Measurements from ENCODE around the gene CRTC2. TPM values are rescaled to one million over a fixed set of nuclear protein-coding genes. Genes with fewer than 3 reads are reported as not detected.
A peak's percentile ranks its signal among the peaks of the same experiment; 100 is the strongest.
"Not testable (repeated sequence)": the region's sequence is repeated elsewhere in the genome, so short reads cannot be mapped to it uniquely, and the experiment has no call there.

Gene CRTC2, protein sequence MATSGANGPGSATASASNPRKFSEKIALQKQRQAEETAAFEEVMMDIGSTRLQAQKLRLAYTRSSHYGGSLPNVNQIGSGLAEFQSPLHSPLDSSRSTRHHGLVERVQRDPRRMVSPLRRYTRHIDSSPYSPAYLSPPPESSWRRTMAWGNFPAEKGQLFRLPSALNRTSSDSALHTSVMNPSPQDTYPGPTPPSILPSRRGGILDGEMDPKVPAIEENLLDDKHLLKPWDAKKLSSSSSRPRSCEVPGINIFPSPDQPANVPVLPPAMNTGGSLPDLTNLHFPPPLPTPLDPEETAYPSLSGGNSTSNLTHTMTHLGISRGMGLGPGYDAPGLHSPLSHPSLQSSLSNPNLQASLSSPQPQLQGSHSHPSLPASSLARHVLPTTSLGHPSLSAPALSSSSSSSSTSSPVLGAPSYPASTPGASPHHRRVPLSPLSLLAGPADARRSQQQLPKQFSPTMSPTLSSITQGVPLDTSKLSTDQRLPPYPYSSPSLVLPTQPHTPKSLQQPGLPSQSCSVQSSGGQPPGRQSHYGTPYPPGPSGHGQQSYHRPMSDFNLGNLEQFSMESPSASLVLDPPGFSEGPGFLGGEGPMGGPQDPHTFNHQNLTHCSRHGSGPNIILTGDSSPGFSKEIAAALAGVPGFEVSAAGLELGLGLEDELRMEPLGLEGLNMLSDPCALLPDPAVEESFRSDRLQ
- polyA plus RNA-seq = 10 to 100 TPM; 17.0 to 36.8 TPM

DNA sequence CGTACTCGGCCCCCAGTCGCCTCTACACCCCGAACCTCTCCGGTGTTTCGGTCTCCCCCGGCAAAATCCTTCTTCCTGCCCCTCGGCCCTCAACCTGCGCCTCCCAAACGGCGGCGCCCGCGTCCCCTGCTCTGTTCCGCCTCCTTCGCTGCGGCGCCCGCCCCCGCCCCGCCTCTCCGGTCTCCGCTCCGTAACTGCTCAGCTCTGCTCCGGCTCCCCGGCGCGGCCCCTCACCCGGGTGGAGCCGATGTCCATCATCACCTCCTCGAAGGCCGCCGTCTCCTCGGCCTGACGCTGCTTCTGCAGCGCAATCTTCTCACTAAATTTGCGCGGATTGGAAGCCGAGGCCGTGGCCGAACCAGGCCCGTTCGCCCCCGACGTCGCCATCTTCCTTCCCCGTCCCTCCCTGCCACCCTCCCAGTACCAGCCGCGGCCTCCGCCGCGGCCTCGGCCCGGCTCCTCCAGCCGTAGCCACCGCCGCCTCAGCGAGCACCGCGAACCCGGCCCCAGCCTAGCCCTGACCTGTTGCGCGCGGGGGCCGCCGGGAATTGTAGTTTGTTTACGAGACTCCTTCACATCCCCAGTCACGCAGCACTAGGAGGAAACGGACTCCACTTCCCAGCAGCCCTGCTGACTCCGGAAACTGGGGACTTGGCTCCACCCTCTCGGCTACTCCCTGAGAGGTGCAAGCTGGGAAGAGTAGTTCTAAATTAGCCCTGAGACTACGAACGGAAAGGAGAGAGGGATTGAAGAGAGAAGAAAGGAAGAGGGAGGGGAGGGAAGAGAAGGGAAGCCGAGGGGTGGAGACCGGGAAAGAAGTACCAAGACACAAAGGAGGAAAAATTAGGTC is at the start of gene CRTC2:
Gene CRTC2, minus strand, starts transcription at position 502 of the 850 bp plus-strand sequence. Its CDS starts 115 bp downstream, at position 387.
- H3K4me1 ChIP-seq (ENCODE audit: control insufficient read depth in 2 of 2, insufficient read depth in 2 of 2, low read length in 1 of 2) = peaks cover 7 to 24% of the 10 kb centered on the region in 2 donors
- peak within 1 kb of the TSS; percentile 96 to 97 for H3K27ac ChIP-seq (ENCODE audit: low read depth in 2 of 2, low read length in 1 of 2)
- peaks cover 0 to 12% of the 10 kb centered on the region in 2 donors for H3K36me3 ChIP-seq (ENCODE audit: control insufficient read depth in 2 of 2, insufficient read depth in 2 of 2, low read length in 1 of 2)
- H3K27me3 ChIP-seq (ENCODE audit: control insufficient read depth in 1 of 2, insufficient read depth in 2 of 2, low read length in 2 of 2) = no peaks in the 10 kb centered on the region
- H3K9me3 ChIP-seq (ENCODE audit: control insufficient read depth in 2 of 2, insufficient read depth in 1 of 2, low read depth in 1 of 2, low read length in 1 of 2) = no peaks in the 10 kb centered on the region
- H3K4me3 ChIP-seq (ENCODE audit: low read depth in 1 of 2, low read length in 2 of 2) = peak within 1 kb of the TSS; percentile 83 to 95
- 0% methylated on average over 69 to 74 of the region's 75 CpGs for WGBS, 2 donors

DNA sequence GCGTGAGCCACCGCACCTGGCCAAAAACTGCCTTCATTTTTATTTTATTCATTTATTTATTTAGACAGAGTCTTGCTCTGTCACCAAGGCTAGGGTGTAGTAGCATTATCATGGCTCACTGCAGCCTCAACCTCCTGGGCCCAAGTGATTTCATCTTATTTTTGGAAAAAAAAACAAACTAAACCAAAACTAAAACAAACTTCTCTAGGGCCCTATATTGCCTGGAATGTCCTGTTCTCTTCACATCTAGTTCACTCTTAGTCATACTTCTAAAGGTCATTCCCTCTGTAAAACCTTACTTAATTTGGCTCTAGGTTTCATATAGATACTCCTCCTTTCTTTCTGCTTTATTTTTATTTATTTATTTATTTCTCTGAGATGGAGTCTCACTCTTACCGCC is 47.7 kb upstream of the CRTC2 start:
- H3K27me3 ChIP-seq (ENCODE audit: control insufficient read depth in 1 of 2, insufficient read depth in 2 of 2, low read length in 2 of 2) = no peaks in the 10 kb centered on the region
- H3K27ac ChIP-seq (ENCODE audit: low read depth in 2 of 2, low read length in 1 of 2) = no peak overlapping the region
- no peaks in the 10 kb centered on the region for H3K36me3 ChIP-seq (ENCODE audit: control insufficient read depth in 2 of 2, insufficient read depth in 2 of 2, low read length in 1 of 2)
- WGBS, 2 donors = 91 to 93% methylated on average over 3 of the region's 3 CpGs
- no peak overlapping the region for H3K4me3 ChIP-seq (ENCODE audit: low read depth in 1 of 2, low read length in 2 of 2)
- H3K4me1 ChIP-seq (ENCODE audit: control insufficient read depth in 2 of 2, insufficient read depth in 2 of 2, low read length in 1 of 2) = no peaks in the 10 kb centered on the region
- no peaks in the 10 kb centered on the region for H3K9me3 ChIP-seq (ENCODE audit: control insufficient read depth in 2 of 2, insufficient read depth in 1 of 2, low read depth in 1 of 2, low read length in 1 of 2)

DNA sequence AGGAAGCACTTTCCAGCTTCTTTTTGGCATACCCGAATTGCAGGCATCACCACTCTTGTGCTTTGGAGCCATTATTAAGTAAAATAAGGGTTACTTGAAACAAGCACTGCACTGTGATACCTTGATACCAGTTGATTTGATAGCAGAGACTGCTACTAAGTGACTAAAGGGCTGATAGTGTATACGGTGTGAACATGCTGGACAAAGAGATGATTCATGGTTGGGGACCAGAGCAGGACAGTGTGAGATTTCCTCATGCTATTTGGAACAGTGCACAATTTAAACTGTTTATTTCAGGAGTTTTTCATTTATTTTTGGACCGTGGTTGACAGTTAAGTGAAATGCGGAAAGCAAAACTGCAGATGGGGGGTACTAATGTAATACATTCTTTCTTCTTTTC is 42.0 kb upstream of the CRTC2 start:
- no peaks in the 10 kb centered on the region for H3K36me3 ChIP-seq (ENCODE audit: control insufficient read depth in 2 of 2, insufficient read depth in 2 of 2, low read length in 1 of 2)
- no peaks in the 10 kb centered on the region for H3K4me1 ChIP-seq (ENCODE audit: control insufficient read depth in 2 of 2, insufficient read depth in 2 of 2, low read length in 1 of 2)
- H3K4me3 ChIP-seq (ENCODE audit: low read depth in 1 of 2, low read length in 2 of 2) = no peak overlapping the region
- H3K27me3 ChIP-seq (ENCODE audit: control insufficient read depth in 1 of 2, insufficient read depth in 2 of 2, low read length in 2 of 2) = no peaks in the 10 kb centered on the region
- WGBS, 2 donors = 73 to 79% methylated on average over 4 of the region's 4 CpGs
- no peak overlapping the region for H3K27ac ChIP-seq (ENCODE audit: low read depth in 2 of 2, low read length in 1 of 2)
- no peaks in the 10 kb centered on the region for H3K9me3 ChIP-seq (ENCODE audit: control insufficient read depth in 2 of 2, insufficient read depth in 1 of 2, low read depth in 1 of 2, low read length in 1 of 2)

DNA sequence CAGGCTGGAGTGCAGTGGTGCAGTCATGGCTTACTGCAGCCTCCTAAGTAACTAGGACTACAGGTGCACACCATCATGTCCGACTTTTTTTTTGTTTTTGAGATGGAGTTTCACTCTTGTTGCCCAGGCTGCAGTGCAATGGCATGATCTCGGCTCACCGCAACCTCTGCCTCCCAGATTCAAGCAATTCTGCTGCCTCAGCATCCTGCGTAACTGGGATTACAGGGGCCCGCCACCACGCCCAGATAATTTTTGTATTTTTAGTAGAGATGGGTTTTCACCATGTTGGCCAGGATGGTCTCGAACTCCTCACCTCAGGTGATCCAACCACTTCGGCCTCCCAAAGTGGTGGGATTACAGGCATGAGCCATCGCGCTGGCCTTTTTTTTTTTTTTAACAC is 38.5 kb upstream of the CRTC2 start:
- H3K4me1 ChIP-seq (ENCODE audit: control insufficient read depth in 2 of 2, insufficient read depth in 2 of 2, low read length in 1 of 2); H3K27ac ChIP-seq (ENCODE audit: low read depth in 2 of 2, low read length in 1 of 2); H3K9me3 ChIP-seq (ENCODE audit: control insufficient read depth in 2 of 2, insufficient read depth in 1 of 2, low read depth in 1 of 2, low read length in 1 of 2); H3K4me3 ChIP-seq (ENCODE audit: low read depth in 1 of 2, low read length in 2 of 2); H3K36me3 ChIP-seq (ENCODE audit: control insufficient read depth in 2 of 2, insufficient read depth in 2 of 2, low read length in 1 of 2); H3K27me3 ChIP-seq (ENCODE audit: control insufficient read depth in 1 of 2, insufficient read depth in 2 of 2, low read length in 2 of 2): not testable (repeated sequence)
- 91 to 92% methylated on average over 10 of the region's 10 CpGs for WGBS, 2 donors

DNA sequence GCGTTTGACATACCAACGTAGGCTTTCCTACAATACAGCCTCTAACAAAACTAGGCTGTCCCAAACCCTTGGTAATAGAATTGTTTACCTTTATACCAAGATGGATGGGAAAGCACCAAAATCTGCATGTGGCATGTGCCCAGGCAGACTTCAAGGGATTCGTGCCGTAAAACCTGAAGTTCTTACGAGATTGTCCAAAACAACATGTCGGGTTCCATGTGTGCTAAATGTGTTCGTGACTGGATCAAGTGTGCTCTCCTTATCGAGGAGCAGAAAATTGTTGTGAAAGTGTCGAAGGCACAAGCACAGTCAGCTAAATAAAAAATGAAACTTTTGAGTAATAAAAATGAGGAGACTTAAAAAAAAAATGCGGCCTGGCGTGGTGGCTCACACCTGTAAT is 37.2 kb upstream of the CRTC2 start:
- WGBS, 2 donors = 91 to 94% methylated on average over 11 of the region's 11 CpGs

DNA sequence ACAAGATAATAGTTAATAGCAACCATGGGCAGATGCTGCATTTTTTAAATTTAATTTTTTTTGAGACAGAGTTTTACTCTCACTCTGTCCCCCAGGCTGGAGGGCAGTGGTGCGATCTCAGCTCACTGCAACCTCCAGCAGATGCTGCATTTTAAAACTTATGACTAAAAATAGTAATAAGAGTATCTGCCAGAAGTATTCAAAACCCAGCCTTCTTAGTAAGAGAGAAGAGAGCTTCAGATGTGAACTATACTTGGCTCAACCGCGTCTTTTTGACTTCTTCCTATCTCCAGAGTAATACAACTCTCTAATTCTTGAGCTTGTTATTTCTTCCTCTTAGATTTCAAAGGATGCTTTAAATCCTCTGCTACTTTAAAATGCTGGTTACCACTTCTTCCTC is 36.8 kb upstream of the CRTC2 start:
- 84% methylated on average over 3 of the region's 3 CpGs for WGBS, 2 donors
- Histone ChIP-seq H3K9me3 (ENCODE audit: control insufficient read depth in 2 of 2, insufficient read depth in 1 of 2, low read depth in 1 of 2, low read length in 1 of 2) (no peaks in the 10 kb centered on the region), H3K36me3 (ENCODE audit: control insufficient read depth in 2 of 2, insufficient read depth in 2 of 2, low read length in 1 of 2) (peaks cover 0 to 5% of the 10 kb centered on the region in 2 donors), H3K27ac (ENCODE audit: low read depth in 2 of 2, low read length in 1 of 2) (no peak overlapping the region), H3K4me1 (ENCODE audit: control insufficient read depth in 2 of 2, insufficient read depth in 2 of 2, low read length in 1 of 2) (no peaks in the 10 kb centered on the region), H3K27me3 (ENCODE audit: control insufficient read depth in 1 of 2, insufficient read depth in 2 of 2, low read length in 2 of 2) (no peaks in the 10 kb centered on the region), H3K4me3 (ENCODE audit: low read depth in 1 of 2, low read length in 2 of 2) (no peak overlapping the region)

More for the DNA sequence above, 37.2 kb upstream of the CRTC2 start:
- Histone ChIP-seq H3K4me3 (ENCODE audit: low read depth in 1 of 2, low read length in 2 of 2) (no peak overlapping the region), H3K9me3 (ENCODE audit: control insufficient read depth in 2 of 2, insufficient read depth in 1 of 2, low read depth in 1 of 2, low read length in 1 of 2) (no peaks in the 10 kb centered on the region), H3K27me3 (ENCODE audit: control insufficient read depth in 1 of 2, insufficient read depth in 2 of 2, low read length in 2 of 2) (no peaks in the 10 kb centered on the region), H3K27ac (ENCODE audit: low read depth in 2 of 2, low read length in 1 of 2) (no peak overlapping the region), H3K36me3 (ENCODE audit: control insufficient read depth in 2 of 2, insufficient read depth in 2 of 2, low read length in 1 of 2) (peaks cover 0 to 5% of the 10 kb centered on the region in 2 donors), H3K4me1 (ENCODE audit: control insufficient read depth in 2 of 2, insufficient read depth in 2 of 2, low read length in 1 of 2) (no peaks in the 10 kb centered on the region)

DNA sequence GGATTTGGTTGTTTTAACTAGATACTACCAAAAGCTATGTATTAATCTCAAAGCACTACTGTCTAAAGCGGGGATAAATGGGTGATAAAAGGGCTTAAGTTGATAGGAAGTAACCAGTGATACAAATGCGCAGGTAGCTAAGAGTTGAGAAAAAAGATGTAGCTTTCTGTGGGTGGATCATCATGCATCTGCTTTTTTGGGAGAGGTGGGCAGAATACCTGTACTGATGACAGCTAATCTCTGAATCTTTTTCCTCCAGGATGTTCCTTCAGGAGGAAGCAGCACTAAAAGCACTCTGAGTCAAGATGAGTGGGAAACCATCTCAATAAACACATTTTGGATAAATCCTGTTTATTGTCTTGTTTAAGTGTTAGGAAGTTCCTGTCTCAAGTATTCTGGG is 33.4 kb upstream of the CRTC2 start:
- 73 to 93% methylated on average over 2 of the region's 2 CpGs for WGBS, 2 donors
- Histone ChIP-seq H3K9me3 (ENCODE audit: control insufficient read depth in 2 of 2, insufficient read depth in 1 of 2, low read depth in 1 of 2, low read length in 1 of 2) (no peaks in the 10 kb centered on the region), H3K27me3 (ENCODE audit: control insufficient read depth in 1 of 2, insufficient read depth in 2 of 2, low read length in 2 of 2) (no peaks in the 10 kb centered on the region), H3K4me1 (ENCODE audit: control insufficient read depth in 2 of 2, insufficient read depth in 2 of 2, low read length in 1 of 2) (no peaks in the 10 kb centered on the region), H3K4me3 (ENCODE audit: low read depth in 1 of 2, low read length in 2 of 2) (peak overlapping the region in 1 of 2 donors; percentile 96), H3K36me3 (ENCODE audit: control insufficient read depth in 2 of 2, insufficient read depth in 2 of 2, low read length in 1 of 2) (peaks cover 0 to 5% of the 10 kb centered on the region in 2 donors), H3K27ac (ENCODE audit: low read depth in 2 of 2, low read length in 1 of 2) (no peak overlapping the region)

DNA sequence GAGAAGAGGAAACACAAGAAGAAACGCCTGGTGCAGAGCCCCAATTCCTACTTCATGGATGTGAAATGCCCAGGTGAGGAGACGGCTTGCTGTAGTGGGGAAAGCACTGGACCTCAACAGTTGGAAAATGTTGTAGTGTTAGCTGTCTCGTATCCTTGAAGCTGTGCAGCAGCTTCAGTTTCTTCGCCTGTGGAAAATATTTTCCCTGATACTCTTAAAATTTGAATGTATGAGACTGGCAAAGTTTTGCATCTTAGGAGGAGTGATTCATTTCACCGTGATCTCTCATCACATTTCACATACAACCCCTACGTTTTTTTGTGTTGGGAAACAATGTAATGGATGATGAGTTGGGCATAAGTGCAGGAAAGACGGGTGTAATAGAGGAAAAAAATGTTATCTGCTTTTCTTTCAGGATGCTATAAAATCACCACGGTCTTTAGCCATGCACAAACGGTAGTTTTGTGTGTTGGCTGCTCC is 32.8 kb upstream of the CRTC2 start:
- no peaks in the 10 kb centered on the region for H3K27me3 ChIP-seq (ENCODE audit: control insufficient read depth in 1 of 2, insufficient read depth in 2 of 2, low read length in 2 of 2)
- H3K4me1 ChIP-seq (ENCODE audit: control insufficient read depth in 2 of 2, insufficient read depth in 2 of 2, low read length in 1 of 2) = no peaks in the 10 kb centered on the region
- no peaks in the 10 kb centered on the region for H3K9me3 ChIP-seq (ENCODE audit: control insufficient read depth in 2 of 2, insufficient read depth in 1 of 2, low read depth in 1 of 2, low read length in 1 of 2)
- peak overlapping the region; percentile 72 to 96 for H3K4me3 ChIP-seq (ENCODE audit: low read depth in 1 of 2, low read length in 2 of 2)
- H3K27ac ChIP-seq (ENCODE audit: low read depth in 2 of 2, low read length in 1 of 2) = peak overlapping the region; percentile 92 to 99
- peaks cover 0 to 5% of the 10 kb centered on the region in 2 donors for H3K36me3 ChIP-seq (ENCODE audit: control insufficient read depth in 2 of 2, insufficient read depth in 2 of 2, low read length in 1 of 2)
- 8 to 11% methylated on average over 9 of the region's 9 CpGs for WGBS, 2 donors

DNA sequence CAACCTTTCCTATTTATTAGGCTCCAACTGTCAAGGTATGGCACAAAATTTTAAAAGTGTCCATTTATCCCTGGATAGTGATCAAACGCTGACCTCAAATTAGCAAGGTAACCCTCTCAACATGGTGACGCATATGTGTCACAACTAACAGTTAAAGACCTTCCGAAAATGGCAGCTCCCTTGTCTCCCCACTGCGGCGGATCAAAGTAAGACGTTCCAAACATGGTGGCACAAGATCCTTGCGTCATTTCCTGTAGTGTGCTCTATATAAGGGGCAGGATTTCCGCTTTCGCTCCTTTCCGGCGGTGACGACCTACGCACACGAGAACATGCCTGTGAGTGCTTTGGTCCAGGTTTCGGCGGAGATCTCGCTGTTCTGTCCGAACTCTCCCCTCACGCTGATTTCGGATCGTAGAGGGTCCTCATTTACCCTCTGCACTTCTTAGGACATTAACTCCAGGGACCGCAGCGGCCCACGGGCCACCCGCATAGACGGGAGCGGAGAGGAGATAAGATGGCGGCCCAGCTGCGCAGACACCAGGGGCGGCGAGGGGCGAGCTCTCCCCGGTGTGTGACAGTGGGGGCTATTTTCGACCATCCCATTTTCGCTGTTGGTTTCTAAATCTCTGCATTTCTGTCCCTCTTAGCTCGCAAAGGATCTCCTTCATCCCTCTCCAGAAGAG is 32.2 kb upstream of the CRTC2 start, which contains the start of gene RPS27:
Gene RPS27, plus strand, starts transcription at position 295 of the 683 bp plus-strand sequence. Its CDS starts 35 bp downstream, at position 330.
- Histone ChIP-seq H3K27ac (ENCODE audit: low read depth in 2 of 2, low read length in 1 of 2) (peak within 1 kb of the TSS; percentile 92 to 99), H3K9me3 (ENCODE audit: control insufficient read depth in 2 of 2, insufficient read depth in 1 of 2, low read depth in 1 of 2, low read length in 1 of 2) (no peaks in the 10 kb centered on the region), H3K4me1 (ENCODE audit: control insufficient read depth in 2 of 2, insufficient read depth in 2 of 2, low read length in 1 of 2) (no peaks in the 10 kb centered on the region), H3K27me3 (ENCODE audit: control insufficient read depth in 1 of 2, insufficient read depth in 2 of 2, low read length in 2 of 2) (no peaks in the 10 kb centered on the region), H3K36me3 (ENCODE audit: control insufficient read depth in 2 of 2, insufficient read depth in 2 of 2, low read length in 1 of 2) (peaks cover 0 to 5% of the 10 kb centered on the region in 2 donors), H3K4me3 (ENCODE audit: low read depth in 1 of 2, low read length in 2 of 2) (peak within 1 kb of the TSS; percentile 72 to 96)
- 0 to 1% methylated on average over 36 of the region's 36 CpGs for WGBS, 2 donors
